Stimulated activated naive CD4-positive, alpha-beta T cell (primary cell): ENCODE results near the gene ARHGAP44.

ENCODE experiments used
- DNase-seq, 6 experiments: peaks; one replicate each; lab custom pipeline; 2025; lab: John Stamatoyannopoulos, UW

ARHGAP44 gene

GRCh38 chr17:12898110-12898509, 108.8 kb downstream of the ARHGAP44 start:
- no peak for DNase-seq

GRCh38 chr17:12899604-12900003, 110.3 kb downstream of the ARHGAP44 start:
- DNase-seq: no peak

- no peak for DNase-seq
These were observed 111.2 kb downstream of the ARHGAP44 start for GRCh38 chr17:12900474-12900873.

- no peak for DNase-seq
These were observed 112.7 kb downstream of the ARHGAP44 start for GRCh38 chr17:12902046-12902445.

GRCh38 chr17:12907477-12907876, 118.2 kb downstream of the ARHGAP44 start:
- no peak for DNase-seq

- no peak for DNase-seq
These were observed 119.7 kb downstream of the ARHGAP44 start for GRCh38 chr17:12909046-12909445.

- no peak for DNase-seq
These were observed 120.2 kb downstream of the ARHGAP44 start for GRCh38 chr17:12909511-12909910.

GRCh38 chr17:12911239-12911638, 121.9 kb downstream of the ARHGAP44 start:
- DNase-seq: no peak

GRCh38 chr17:12917399-12917798, 128.1 kb downstream of the ARHGAP44 start:
- no peak for DNase-seq

GRCh38 chr17:12918142-12918541, 128.8 kb downstream of the ARHGAP44 start:
- DNase-seq: no peak

GRCh38 chr17:12922120-12922519, 132.8 kb downstream of the ARHGAP44 start:
- no peak for DNase-seq

GRCh38 chr17:12924614-12925013, 135.3 kb downstream of the ARHGAP44 start:
- no peak for DNase-seq

GRCh38 chr17:12927001-12927400, 137.7 kb downstream of the ARHGAP44 start:
- DNase-seq: no peak

- no peak for DNase-seq
These were observed 138.5 kb downstream of the ARHGAP44 start for GRCh38 chr17:12927541-12928425.

GRCh38 chr17:12928736-12929135, 139.4 kb downstream of the ARHGAP44 start:
- DNase-seq: no peak

GRCh38 chr17:12936501-12936900, 147.2 kb downstream of the ARHGAP44 start:
- DNase-seq: no peak

- DNase-seq: no peak
These were observed 151.4 kb downstream of the ARHGAP44 start for GRCh38 chr17:12940699-12941098.

- no peak for DNase-seq
These were observed 157.7 kb downstream of the ARHGAP44 start for GRCh38 chr17:12947047-12947446.

- no peak for DNase-seq
These were observed 162.7 kb downstream of the ARHGAP44 start for GRCh38 chr17:12952012-12952411.

- DNase-seq: no peak
These were observed 163.9 kb downstream of the ARHGAP44 start for GRCh38 chr17:12953156-12953555.

- no peak for DNase-seq
These were observed 166.2 kb downstream of the ARHGAP44 start for GRCh38 chr17:12955521-12955920.

- DNase-seq: no peak
These were observed 169.5 kb downstream of the ARHGAP44 start for GRCh38 chr17:12958786-12959185.

- DNase-seq: no peak
These were observed 170.1 kb downstream of the ARHGAP44 start for GRCh38 chr17:12959441-12959840.

- DNase-seq: no peak
These were observed 172.4 kb downstream of the ARHGAP44 start for GRCh38 chr17:12961655-12962054.
